Activated CD8-positive, alpha-beta memory T cell treated with anti-CD3 and anti-CD28 coated beads, Interleukin-2, amount 10 ng/mL, durations not matched to agents 7 days and 5 days (primary cell): ENCODE measurements around the gene SAFB2. TPM values are rescaled to one million over a fixed set of nuclear protein-coding genes. Genes with fewer than 3 reads are reported as not detected.

Experiments
- ATAC-seq: fragments of 150-1000 bp; cut with Tn5 transposase; one replicate; pipeline ENCODE4 v1.10.0; 2021; ENCODE audit warnings: moderate library complexity
- CTCF ChIA-PET: fragments of 350-600 bp; sonication (Branson Sonifier 250); formaldehyde crosslinking; loops from one replicate; lab custom pipeline; 2021; ENCODE audit warnings: antibody characterized with exemption; lab: Charles Lee
- DNase-seq: peaks from one replicate; pipeline ENCODE4 v3.0.0-alpha.2; 2020
- H3K27ac Mint-ChIP-seq: one replicate; pipeline ENCODE4 v1.8.0; 2021; ENCODE audit warnings: mild to moderate bottlenecking, mixed read lengths
- H3K27me3 Mint-ChIP-seq: one replicate; pipeline ENCODE4 v1.8.0; 2021; ENCODE audit warnings: mixed read lengths
- H3K36me3 Mint-ChIP-seq: one replicate; pipeline ENCODE4 v1.8.0; 2021; ENCODE audit warnings: mild to moderate bottlenecking, mixed read lengths
- H3K4me1 Mint-ChIP-seq: one replicate; pipeline ENCODE4 v1.8.0; 2021; ENCODE audit warnings: mixed read lengths
- H3K4me3 Mint-ChIP-seq: one replicate; pipeline ENCODE4 v1.8.0; 2021; ENCODE audit warnings: mild to moderate bottlenecking, moderate library complexity, mixed read lengths
- H3K9me3 Mint-ChIP-seq: one replicate; pipeline ENCODE4 v1.8.0; 2022; ENCODE audit warnings: low read depth, mixed read lengths
- total RNA-seq, 2 experiments: library from RNA; stranded (reverse); gene quantifications; one replicate each; pipeline ENCODE4 v1.2.3, GENCODE V29; 2021

Gene SAFB2
- total RNA-seq, 2 experiments from 2014 or later = 110 to 125 TPM

DNA sequence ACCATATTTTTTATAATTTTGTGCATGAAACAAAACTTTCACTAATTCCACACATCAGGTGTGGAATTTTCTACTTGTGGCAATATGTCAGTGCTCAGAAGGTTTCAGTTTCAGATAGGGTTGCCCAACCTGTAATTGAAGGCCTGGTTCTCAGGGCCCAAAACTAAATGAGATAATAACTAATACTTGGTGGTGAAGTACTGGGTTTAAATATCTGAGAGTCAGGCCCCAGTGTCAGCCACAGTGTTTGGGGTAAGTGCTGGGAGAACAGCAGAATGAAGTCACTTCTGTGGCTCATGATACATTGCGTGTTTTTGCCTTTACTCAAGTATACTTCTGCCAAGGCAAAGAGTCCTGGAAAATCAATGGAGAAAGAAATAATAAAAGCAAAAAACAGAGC, 5.9 kb upstream of the SAFB2 start:
- CTCF ChIA-PET = no interaction called here
- no peaks in the 10 kb centered on the region for H3K9me3 Mint-ChIP-seq
- no peaks in the 10 kb centered on the region for H3K27me3 Mint-ChIP-seq
- ATAC-seq (no peak), DNase-seq (no peak)
- H3K4me1 Mint-ChIP-seq = peaks cover 77% of the 10 kb centered on the region
- peak overlapping the region; percentile 35 for H3K27ac Mint-ChIP-seq
- peaks cover 62% of the 10 kb centered on the region for H3K36me3 Mint-ChIP-seq
- H3K4me3 Mint-ChIP-seq = no peak overlapping the region

DNA sequence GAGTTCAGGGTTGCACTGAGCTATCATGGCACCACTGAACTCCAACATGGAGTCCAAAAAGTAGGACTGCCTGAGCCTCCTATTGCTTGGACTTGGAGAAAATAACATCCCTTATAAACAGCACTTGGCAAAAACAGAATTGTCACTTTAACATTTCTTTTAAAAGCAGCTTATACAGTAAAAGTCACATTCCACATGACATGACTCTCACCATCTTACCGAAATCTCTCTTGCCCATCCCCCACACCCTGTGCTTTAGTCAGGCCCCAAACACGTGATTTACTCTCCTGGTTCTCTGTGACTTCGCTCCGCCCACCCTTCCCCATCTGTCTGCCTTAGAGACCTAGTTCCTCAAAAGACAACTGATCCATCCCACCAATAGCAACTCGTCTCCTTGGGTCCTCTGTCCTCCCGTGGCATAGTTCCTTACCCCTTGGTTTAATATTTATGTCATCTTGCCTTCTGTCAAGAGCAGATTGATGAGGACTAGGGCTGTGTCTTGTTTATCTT, 4.9 kb upstream of the SAFB2 start:
- ATAC-seq (no peak), DNase-seq (no peak)
- peak overlapping the region; percentile 45 for H3K27ac Mint-ChIP-seq
- H3K4me1 Mint-ChIP-seq = peaks cover 70% of the 10 kb centered on the region
- H3K36me3 Mint-ChIP-seq = peaks cover 65% of the 10 kb centered on the region
- no peaks in the 10 kb centered on the region for H3K9me3 Mint-ChIP-seq
- CTCF ChIA-PET = no interaction called here
- H3K4me3 Mint-ChIP-seq = no peak overlapping the region
- H3K27me3 Mint-ChIP-seq = peaks cover 5% of the 10 kb centered on the region

DNA sequence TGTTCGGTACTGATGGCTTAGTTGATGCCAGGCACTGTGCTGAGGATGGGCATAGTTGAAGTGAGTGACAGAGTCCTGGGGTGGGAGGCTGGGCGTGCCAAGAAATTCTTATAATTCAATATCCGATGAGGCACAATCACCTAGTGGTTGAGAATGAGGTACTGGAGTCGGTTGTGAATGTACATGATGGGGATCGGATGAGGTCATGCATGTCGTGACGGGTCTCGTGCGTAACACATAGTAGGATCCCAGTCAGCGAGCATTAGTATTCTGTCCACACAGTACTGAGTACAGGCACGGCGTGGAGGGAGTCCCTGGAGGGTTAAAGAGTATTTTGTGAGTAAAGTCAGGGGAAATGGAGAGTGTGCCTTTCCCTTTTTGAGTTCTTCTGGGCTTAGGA, 3.1 kb upstream of the SAFB2 start:
- peaks cover 62% of the 10 kb centered on the region for H3K36me3 Mint-ChIP-seq
- H3K4me3 Mint-ChIP-seq = peak overlapping the region; percentile 99
- no peak for ATAC-seq

DNA sequence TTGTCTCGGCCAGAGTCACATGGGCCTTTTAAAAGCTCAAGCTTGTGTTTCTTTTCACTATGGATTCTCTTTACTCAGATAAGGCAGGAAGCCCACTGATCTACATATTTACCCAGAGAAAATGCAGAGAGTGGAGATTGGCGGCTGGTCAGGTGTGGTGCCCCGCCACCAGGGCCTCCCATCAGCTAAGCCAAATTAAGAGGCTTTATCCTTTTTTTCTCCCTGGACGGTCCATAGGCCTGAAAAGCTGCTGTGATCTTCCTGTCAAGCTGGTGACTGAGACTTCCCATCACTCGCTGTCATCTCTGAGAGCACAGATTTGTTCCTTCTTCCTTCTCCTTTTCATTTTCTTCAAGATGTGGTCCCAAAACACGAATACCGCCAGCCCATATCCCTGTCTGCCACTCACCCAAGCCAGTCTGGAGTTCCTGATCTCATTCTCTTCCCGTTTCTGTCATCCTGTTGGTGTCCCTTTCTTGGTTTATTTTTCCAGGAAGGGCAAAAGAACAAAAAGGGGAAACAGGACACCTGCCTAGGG, 2.2 kb upstream of the SAFB2 start:
- CTCF ChIA-PET = interaction anchor here (0.6 to 4.4 kb wide), 3 partner anchors 58 to 448 kb away, joined by 3 to 20 read pairs (median 3); partner anchors contain the start of gene RPL36
- no peak for ATAC-seq
- peak overlapping the region; percentile 100 for H3K27ac Mint-ChIP-seq

More for the DNA sequence above, 3.1 kb upstream of the SAFB2 start:
- H3K27me3 Mint-ChIP-seq = peaks cover 5% of the 10 kb centered on the region
- no peak overlapping the region for H3K27ac Mint-ChIP-seq
- CTCF ChIA-PET = no interaction called here
- H3K4me1 Mint-ChIP-seq = peaks cover 62% of the 10 kb centered on the region
- no peaks in the 10 kb centered on the region for H3K9me3 Mint-ChIP-seq
- DNase-seq = no peak

DNA sequence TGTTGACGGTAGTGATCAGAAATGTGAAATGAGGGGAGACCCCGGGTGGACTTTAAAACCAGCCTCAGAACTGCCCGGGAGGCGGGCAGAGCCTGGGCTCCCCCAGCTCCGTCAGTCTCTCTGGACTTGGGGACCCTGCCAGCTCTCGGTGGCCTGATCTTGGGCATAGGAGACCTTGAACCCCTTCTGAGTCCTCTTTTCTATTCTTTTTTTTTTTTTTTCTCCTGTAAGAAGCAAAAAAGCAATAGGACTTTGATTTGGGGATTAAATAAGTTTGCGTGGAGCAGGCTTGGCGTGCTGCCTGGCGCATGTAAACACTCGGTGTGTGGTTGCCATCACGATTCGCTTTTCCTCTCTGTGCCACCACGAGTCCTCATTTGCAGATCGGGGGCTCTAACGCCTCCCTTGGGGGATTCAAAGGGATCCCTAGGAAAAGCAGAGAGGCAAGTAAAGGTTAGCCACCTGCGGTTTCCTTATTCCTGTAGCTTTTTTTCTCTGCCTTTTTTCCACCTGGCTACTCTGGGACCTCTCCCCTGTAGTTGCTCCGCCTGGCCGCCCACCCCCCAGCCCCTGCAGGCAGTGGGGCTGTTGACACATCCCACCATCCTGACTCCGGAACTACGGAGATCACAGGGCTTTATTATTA, 1.6 kb upstream of the SAFB2 start:
- Mint-ChIP-seq H3K9me3 (no peaks in the 10 kb centered on the region), H3K27ac (peak overlapping the region; percentile 100), H3K27me3 (peaks cover 5% of the 10 kb centered on the region), H3K4me1 (peaks cover 65% of the 10 kb centered on the region), H3K4me3 (peak overlapping the region; percentile 99), H3K36me3 (peaks cover 66% of the 10 kb centered on the region)
- CTCF ChIA-PET = interaction anchor here (0.7 to 4.4 kb wide), 4 partner anchors 10 to 65 kb away, joined by 3 to 20 read pairs (median 4); partner anchors contain the start of gene RPL36
- ATAC-seq (no peak), DNase-seq (peak; percentile 47)

More for the DNA sequence above, 2.2 kb upstream of the SAFB2 start:
- Mint-ChIP-seq H3K27me3 (peaks cover 5% of the 10 kb centered on the region), H3K36me3 (peaks cover 65% of the 10 kb centered on the region), H3K9me3 (no peaks in the 10 kb centered on the region), H3K4me1 (peaks cover 65% of the 10 kb centered on the region), H3K4me3 (peak overlapping the region; percentile 99)
- DNase-seq = no peak

DNA sequence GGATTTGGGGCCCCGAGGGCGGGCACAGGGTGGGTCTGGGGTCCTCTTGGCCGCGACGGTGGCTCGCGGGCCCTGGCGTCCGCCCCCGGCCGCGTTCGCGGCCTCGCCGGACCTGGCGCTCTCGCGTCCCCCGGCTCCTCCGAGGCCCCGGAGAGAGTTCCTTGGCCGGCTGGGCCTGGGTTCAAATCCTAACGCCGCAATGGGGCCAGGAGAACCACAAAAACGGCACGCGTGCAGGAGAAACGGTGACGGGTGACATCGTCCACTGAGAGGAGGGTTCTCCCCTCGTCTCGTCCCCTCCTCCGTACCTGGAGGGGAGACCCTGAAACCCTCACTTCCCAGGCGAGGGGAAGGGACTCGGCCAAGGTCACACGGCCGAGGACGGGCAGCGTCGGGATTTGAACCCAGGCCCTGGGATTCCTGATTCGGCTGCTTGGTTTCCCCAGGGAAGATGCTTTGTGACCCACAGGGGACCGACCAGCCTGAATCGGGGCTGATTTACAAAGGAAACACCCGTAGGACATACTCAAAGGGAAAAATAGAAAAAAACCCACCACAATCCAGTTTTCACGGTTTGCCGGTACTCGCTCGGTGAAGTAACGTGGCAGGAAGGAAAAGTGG, 931 bp upstream of the SAFB2 start:
- CTCF ChIA-PET = interaction anchor here (1.3 to 4.4 kb wide), 5 partner anchors 10 to 180 kb away, joined by 3 to 21 read pairs (median 5); partner anchors contain the start of gene RPL36
- ATAC-seq (no peak), DNase-seq (peak; percentile 56)
- Mint-ChIP-seq H3K36me3 (peaks cover 65% of the 10 kb centered on the region), H3K9me3 (no peaks in the 10 kb centered on the region), H3K27me3 (peaks cover 5% of the 10 kb centered on the region), H3K4me1 (peaks cover 65% of the 10 kb centered on the region), H3K27ac (peak overlapping the region; percentile 100), H3K4me3 (peak overlapping the region; percentile 99)

DNA sequence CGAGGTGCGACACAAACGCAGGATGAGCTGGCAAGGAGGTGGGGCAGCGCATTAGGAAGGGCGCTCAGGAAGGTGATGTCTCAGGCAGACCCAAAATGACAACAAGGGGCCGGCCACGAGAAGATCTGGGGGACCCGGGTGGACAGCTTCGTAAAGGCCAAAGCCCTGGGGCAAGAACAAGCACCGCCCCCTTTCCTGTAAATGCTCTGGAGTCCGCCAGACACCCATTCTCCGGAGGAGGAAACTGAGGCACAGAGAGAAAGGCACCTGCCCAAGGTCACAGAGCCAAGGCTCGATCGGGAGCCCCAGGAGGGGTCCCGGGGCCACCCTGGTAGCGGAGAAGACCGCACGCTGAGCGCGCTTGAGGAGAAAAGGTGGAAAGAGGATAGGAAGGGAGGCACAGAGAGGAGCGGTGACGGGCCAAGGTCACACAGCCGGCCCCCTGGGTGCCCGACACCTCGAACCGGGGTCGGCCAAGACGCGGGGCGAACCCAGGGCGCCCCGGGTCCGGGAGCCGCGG, 571 bp downstream of the SAFB2 start:
- peaks cover 5% of the 10 kb centered on the region for H3K27me3 Mint-ChIP-seq
- no peak for ATAC-seq
- CTCF ChIA-PET = interaction anchor here (0.8 to 4.4 kb wide), 6 partner anchors 13 to 182 kb away, joined by 3 to 21 read pairs (median 8); partner anchors contain the start of genes CATSPERD, LONP1 and RPL36
- H3K4me3 Mint-ChIP-seq = peak overlapping the region; percentile 99
- no peaks in the 10 kb centered on the region for H3K9me3 Mint-ChIP-seq
- H3K27ac Mint-ChIP-seq = peak overlapping the region; percentile 100
- H3K36me3 Mint-ChIP-seq = peaks cover 60% of the 10 kb centered on the region
- peaks cover 61% of the 10 kb centered on the region for H3K4me1 Mint-ChIP-seq
- DNase-seq = peak; percentile 59

DNA sequence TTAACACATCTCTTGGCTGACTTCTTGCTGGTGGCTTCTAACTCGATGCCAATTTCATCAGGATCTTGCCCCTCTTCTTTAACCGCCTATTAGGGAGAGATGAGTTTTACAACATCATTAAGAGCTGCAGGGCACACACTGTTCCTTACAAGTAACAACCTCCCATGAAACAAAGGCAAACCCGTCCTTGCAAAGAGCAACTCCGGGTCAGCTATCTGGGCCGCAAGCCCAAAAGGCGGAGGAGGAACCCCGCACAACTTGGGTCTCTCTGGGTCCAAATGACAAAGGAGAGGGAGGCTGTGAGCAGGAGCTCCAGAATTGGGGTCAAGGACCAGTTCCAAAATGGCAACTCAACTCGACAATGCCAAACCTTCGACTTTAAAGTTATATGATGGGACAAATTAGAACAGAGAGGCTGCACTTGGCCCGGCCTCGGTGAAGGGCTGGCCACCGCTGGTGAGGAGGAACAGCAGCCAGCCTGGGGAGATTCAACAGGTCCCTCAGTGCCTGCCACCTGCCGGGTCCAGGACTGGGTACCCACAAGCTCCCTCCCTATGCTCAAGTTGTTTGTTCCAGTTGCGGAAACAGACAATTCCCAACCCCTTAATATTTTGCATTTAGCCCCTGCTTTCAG, 1.1 kb downstream of the SAFB2 start:
- Mint-ChIP-seq H3K9me3 (no peaks in the 10 kb centered on the region), H3K4me1 (peaks cover 56% of the 10 kb centered on the region), H3K27me3 (peaks cover 5% of the 10 kb centered on the region), H3K27ac (peak overlapping the region; percentile 100), H3K4me3 (peak overlapping the region; percentile 99), H3K36me3 (peaks cover 58% of the 10 kb centered on the region)
- CTCF ChIA-PET = interaction anchor here (0.6 to 4.4 kb wide), 4 partner anchors 65 to 99 kb away, joined by 3 to 21 read pairs (median 15); partner anchors contain the start of genes CATSPERD, LONP1 and RPL36
- DNase-seq = no peak
- no peak for ATAC-seq

DNA sequence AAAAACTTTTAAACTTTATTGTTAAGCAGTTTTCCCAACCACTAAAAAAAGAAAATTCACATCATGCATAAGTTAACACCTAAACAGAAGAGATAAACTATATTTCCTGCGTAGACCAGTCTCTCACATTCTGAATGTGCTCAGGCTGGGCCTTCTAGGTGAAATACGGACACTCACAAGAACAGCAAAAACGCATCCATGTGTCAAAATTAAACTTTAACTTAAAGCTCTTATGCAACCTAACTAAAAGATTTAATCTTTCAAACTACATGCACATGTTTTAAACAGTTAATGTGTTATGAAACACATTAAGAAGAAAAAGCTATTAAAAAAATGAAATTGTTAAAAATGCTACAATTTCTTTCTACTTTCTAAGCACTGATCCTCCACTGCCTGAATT, 2.6 kb downstream of the SAFB2 start:
- DNase-seq (no peak), ATAC-seq (no peak)
- Mint-ChIP-seq H3K27ac (peak overlapping the region; percentile 58), H3K27me3 (peaks cover 5% of the 10 kb centered on the region), H3K36me3 (peaks cover 57% of the 10 kb centered on the region), H3K4me3 (peak overlapping the region; percentile 99), H3K4me1 (peaks cover 41% of the 10 kb centered on the region), H3K9me3 (no peaks in the 10 kb centered on the region)
- CTCF ChIA-PET = interaction anchor here (3.9 kb wide), 1 partner anchor 67 kb away, joined by 21 read pairs; no protein-coding TSS in a partner anchor

DNA sequence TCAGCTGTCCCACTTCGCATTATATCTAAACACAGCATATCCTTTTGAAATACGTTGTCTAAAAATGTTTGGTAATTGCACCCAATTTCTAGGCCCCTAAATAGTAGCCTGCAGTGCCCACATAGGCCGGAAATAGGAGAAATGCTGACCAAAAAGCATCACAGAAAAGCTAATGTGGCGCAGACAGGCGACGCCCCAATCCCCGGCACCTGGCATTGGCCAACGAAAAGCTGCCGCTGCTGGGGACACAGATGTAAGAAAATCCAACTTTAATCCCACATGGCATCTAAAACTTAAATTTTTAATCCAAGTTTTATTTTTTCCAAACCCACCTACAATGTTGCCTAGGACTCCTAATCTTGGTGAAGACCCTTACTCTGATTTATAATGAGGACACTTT, 4.0 kb downstream of the SAFB2 start:
- DNase-seq (no peak), ATAC-seq (no peak)
- H3K36me3 Mint-ChIP-seq = peaks cover 60% of the 10 kb centered on the region
- CTCF ChIA-PET = no interaction called here
- H3K27me3 Mint-ChIP-seq = peaks cover 5% of the 10 kb centered on the region
- H3K27ac Mint-ChIP-seq = no peak overlapping the region
- H3K9me3 Mint-ChIP-seq = no peaks in the 10 kb centered on the region
- no peak overlapping the region for H3K4me3 Mint-ChIP-seq
- peaks cover 35% of the 10 kb centered on the region for H3K4me1 Mint-ChIP-seq

DNA sequence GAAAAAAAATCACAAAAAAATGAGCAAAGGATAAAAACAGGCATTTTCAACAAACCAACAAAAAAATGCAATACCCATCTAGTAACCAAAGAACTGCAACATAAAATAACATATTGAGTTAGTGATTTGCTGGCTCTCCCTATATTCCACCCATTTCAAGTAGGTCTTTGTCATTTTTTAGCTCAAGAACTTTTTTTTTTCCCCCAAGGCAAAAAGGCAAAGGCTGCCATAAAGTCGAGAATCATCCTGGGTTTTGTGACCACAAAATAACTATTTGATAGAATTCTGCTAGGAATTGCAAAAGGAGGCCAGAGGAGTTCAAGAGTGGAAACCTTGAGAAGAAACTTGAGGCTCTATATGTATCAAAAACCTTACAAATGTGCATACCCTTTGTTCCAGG, 5.5 kb downstream of the SAFB2 start:
- Mint-ChIP-seq H3K4me1 (peaks cover 35% of the 10 kb centered on the region), H3K36me3 (peaks cover 68% of the 10 kb centered on the region), H3K9me3 (no peaks in the 10 kb centered on the region), H3K27ac (no peak overlapping the region), H3K4me3 (no peak overlapping the region), H3K27me3 (no peaks in the 10 kb centered on the region)
- CTCF ChIA-PET = no interaction called here
- ATAC-seq (no peak), DNase-seq (no peak)

DNA sequence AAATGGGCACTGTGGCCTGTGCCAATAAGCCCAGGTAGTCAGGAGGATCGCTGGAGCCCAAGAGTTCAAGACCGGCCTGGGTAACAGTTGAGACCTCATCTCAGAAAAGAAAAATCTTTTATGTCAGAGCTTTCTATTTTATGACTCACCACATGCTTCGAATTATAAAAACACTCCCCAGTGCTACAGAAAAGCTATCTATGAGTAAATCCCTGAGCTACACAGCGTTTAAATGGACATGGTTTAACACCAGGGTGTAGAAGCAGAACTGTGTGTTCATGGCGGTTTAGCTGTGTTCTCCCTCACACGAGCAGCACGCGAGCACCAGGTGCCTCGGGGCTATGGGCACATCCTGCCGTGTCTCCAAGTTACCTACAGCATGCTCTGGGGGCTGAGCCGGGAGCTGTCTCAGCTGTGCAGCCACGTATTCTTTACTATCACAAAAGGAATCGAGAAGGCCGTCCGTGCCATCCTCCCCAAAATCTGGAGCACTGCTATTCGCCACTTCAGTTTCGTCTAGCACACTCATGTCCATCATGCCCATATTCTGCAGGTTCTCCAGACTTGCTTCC, 6.7 kb downstream of the SAFB2 start:
- Mint-ChIP-seq H3K27me3 (no peaks in the 10 kb centered on the region), H3K36me3 (peaks cover 66% of the 10 kb centered on the region), H3K4me1 (peaks cover 30% of the 10 kb centered on the region), H3K27ac (no peak overlapping the region), H3K9me3 (no peaks in the 10 kb centered on the region), H3K4me3 (no peak overlapping the region)
- CTCF ChIA-PET = interaction anchor here (1.3 kb wide), 1 partner anchor 71 kb away, joined by 3 read pairs; no protein-coding TSS in a partner anchor
- no peak for DNase-seq
- ATAC-seq = no peak
